HepG2 (cell line): ENCODE measurements around the gene AMBRA1. TPM values are rescaled to one million over a fixed set of nuclear protein-coding genes. Genes with fewer than 3 reads are reported as not detected.

Experiments used
- ARHGAP35 ChIP-seq: sonication (generic); formaldehyde crosslinking; IDR thresholded peaks from 2 replicates; pipeline ENCODE4 v1.9.0; 2022; ENCODE audit warnings: mild to moderate bottlenecking, inconsistent platforms, moderate library complexity, missing genetic modification reagents, borderline replicate concordance
- GABPA ChIP-seq, 2 experiments: IDR thresholded peaks; 2 replicates each; pipeline ENCODE4 v1.6.1; 2011 to 2016; ENCODE audit warnings: low read depth in 2 of 2, low read length in 1 of 2, missing biosample characterization in 1 of 2, missing genetic modification characterization in 1 of 2
- HOMEZ ChIP-seq: IDR thresholded peaks from 2 replicates; pipeline ENCODE4 v1.6.1; 2016; ENCODE audit warnings: low read depth
- HOXA3 ChIP-seq: sonication (generic); formaldehyde crosslinking; IDR thresholded peaks from 2 replicates; pipeline ENCODE4 v1.5.0; 2020; ENCODE audit warnings: missing genetic modification reagents
- MED1 ChIP-seq: sonication (generic); formaldehyde crosslinking; IDR thresholded peaks from 2 replicates; pipeline ENCODE4 v1.4.0; 2020; ENCODE audit warnings: missing genetic modification reagents
- SAP130 ChIP-seq: IDR thresholded peaks from 2 replicates; pipeline ENCODE4 v1.6.1; 2016; ENCODE audit warnings: low read depth
- polyA plus RNA-seq, 8 experiments: library from polyadenylated mRNA; depleted of rRNA in 3 of 8; stranded (reverse) in 7 of 8; unstranded in 1 of 8; fragments of >200 nt; fragmentation: Illumina TruSeq in 4 of 8; extraction: Trizol in 4 of 8; gene quantifications; 2 replicates each; pipeline versions ENCODE4 v1.2.1 to v1.2.3, GENCODE V29; 2011 to 2016; ENCODE audit warnings: low read depth in 4 of 8, missing spikeins in 1 of 8, mixed read lengths in 1 of 8; ENCODE audit not compliant: insufficient read depth in 1 of 8
- total RNA-seq, 5 experiments: library from RNA; depleted of rRNA; stranded (reverse); fragments of >200 nt; fragmentation: Illumina TruSeq; extraction: Trizol; gene quantifications; 2 replicates each; pipeline ENCODE4 v1.2.3, GENCODE V29; 2016; ENCODE audit warnings: low read depth in 1 of 5
- TF ChIP-seq, protein P1 (sequence below): sonication (generic); formaldehyde crosslinking; conservative IDR thresholded peaks from 2 replicates; pipeline ENCODE4 v1.4.0; 2020; ENCODE audit warnings: mild to moderate bottlenecking, missing genetic modification reagents, moderate library complexity
- TF ChIP-seq, protein P2 (sequence below): sonication (generic); formaldehyde crosslinking; conservative IDR thresholded peaks from 2 replicates; pipeline ENCODE4 v1.4.0; 2020; ENCODE audit warnings: missing genetic modification reagents
- TF ChIP-seq, protein P3 (sequence below): sonication (generic); formaldehyde crosslinking; IDR thresholded peaks from 2 replicates; pipeline ENCODE4 v1.4.0; 2020; ENCODE audit warnings: mild to moderate bottlenecking, missing genetic modification reagents
- TF ChIP-seq, protein P4 (sequence below): sonication (generic); formaldehyde crosslinking; IDR thresholded peaks from 2 replicates; pipeline ENCODE4 v1.8.0; 2022; ENCODE audit warnings: mild to moderate bottlenecking, missing genetic modification reagents, moderate library complexity

The AMBRA1 gene
- total and polyA plus RNA-seq, 2 of the 13 experiments (the other 11 are each of a cell fraction or from before 2014, with no cell fraction given) = 15.7 to 26.0 TPM

- TF ChIP-seq, protein P1, sequence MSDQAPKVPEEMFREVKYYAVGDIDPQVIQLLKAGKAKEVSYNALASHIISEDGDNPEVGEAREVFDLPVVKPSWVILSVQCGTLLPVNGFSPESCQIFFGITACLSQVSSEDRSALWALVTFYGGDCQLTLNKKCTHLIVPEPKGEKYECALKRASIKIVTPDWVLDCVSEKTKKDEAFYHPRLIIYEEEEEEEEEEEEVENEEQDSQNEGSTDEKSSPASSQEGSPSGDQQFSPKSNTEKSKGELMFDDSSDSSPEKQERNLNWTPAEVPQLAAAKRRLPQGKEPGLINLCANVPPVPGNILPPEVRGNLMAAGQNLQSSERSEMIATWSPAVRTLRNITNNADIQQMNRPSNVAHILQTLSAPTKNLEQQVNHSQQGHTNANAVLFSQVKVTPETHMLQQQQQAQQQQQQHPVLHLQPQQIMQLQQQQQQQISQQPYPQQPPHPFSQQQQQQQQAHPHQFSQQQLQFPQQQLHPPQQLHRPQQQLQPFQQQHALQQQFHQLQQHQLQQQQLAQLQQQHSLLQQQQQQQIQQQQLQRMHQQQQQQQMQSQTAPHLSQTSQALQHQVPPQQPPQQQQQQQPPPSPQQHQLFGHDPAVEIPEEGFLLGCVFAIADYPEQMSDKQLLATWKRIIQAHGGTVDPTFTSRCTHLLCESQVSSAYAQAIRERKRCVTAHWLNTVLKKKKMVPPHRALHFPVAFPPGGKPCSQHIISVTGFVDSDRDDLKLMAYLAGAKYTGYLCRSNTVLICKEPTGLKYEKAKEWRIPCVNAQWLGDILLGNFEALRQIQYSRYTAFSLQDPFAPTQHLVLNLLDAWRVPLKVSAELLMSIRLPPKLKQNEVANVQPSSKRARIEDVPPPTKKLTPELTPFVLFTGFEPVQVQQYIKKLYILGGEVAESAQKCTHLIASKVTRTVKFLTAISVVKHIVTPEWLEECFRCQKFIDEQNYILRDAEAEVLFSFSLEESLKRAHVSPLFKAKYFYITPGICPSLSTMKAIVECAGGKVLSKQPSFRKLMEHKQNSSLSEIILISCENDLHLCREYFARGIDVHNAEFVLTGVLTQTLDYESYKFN (CRISPR knock-in tag) = peak; percentile 51
- TF ChIP-seq SAP130 (CRISPR knock-in tag) (peak; percentile 38; the same call in 1 of the 2 replicates), ARHGAP35 (CRISPR knock-in tag) (no peak), HOXA3 (CRISPR knock-in tag) (peak; percentile 27; the same call in 1 of the 2 replicates), HOMEZ (CRISPR knock-in tag) (peak; percentile 34; the same call in 1 of the 2 replicates), MED1 (no peak), GABPA (IDR thresholded peaks at IDR 0.05; ENCODE audit: low read depth, low read length) (no peak), GABPA (CRISPR knock-in tag; IDR thresholded peaks at IDR 0.05; ENCODE audit: low read depth) (no peak)
- TF ChIP-seq, protein P2, sequence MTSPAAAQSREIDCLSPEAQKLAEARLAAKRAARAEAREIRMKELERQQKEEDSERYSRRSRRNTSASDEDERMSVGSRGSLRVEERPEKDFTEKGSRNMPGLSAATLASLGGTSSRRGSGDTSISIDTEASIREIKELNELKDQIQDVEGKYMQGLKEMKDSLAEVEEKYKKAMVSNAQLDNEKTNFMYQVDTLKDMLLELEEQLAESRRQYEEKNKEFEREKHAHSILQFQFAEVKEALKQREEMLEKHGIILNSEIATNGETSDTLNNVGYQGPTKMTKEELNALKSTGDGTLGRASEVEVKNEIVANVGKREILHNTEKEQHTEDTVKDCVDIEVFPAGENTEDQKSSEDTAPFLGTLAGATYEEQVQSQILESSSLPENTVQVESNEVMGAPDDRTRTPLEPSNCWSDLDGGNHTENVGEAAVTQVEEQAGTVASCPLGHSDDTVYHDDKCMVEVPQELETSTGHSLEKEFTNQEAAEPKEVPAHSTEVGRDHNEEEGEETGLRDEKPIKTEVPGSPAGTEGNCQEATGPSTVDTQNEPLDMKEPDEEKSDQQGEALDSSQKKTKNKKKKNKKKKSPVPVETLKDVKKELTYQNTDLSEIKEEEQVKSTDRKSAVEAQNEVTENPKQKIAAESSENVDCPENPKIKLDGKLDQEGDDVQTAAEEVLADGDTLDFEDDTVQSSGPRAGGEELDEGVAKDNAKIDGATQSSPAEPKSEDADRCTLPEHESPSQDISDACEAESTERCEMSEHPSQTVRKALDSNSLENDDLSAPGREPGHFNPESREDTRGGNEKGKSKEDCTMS = no peak
- TF ChIP-seq, protein P3, sequence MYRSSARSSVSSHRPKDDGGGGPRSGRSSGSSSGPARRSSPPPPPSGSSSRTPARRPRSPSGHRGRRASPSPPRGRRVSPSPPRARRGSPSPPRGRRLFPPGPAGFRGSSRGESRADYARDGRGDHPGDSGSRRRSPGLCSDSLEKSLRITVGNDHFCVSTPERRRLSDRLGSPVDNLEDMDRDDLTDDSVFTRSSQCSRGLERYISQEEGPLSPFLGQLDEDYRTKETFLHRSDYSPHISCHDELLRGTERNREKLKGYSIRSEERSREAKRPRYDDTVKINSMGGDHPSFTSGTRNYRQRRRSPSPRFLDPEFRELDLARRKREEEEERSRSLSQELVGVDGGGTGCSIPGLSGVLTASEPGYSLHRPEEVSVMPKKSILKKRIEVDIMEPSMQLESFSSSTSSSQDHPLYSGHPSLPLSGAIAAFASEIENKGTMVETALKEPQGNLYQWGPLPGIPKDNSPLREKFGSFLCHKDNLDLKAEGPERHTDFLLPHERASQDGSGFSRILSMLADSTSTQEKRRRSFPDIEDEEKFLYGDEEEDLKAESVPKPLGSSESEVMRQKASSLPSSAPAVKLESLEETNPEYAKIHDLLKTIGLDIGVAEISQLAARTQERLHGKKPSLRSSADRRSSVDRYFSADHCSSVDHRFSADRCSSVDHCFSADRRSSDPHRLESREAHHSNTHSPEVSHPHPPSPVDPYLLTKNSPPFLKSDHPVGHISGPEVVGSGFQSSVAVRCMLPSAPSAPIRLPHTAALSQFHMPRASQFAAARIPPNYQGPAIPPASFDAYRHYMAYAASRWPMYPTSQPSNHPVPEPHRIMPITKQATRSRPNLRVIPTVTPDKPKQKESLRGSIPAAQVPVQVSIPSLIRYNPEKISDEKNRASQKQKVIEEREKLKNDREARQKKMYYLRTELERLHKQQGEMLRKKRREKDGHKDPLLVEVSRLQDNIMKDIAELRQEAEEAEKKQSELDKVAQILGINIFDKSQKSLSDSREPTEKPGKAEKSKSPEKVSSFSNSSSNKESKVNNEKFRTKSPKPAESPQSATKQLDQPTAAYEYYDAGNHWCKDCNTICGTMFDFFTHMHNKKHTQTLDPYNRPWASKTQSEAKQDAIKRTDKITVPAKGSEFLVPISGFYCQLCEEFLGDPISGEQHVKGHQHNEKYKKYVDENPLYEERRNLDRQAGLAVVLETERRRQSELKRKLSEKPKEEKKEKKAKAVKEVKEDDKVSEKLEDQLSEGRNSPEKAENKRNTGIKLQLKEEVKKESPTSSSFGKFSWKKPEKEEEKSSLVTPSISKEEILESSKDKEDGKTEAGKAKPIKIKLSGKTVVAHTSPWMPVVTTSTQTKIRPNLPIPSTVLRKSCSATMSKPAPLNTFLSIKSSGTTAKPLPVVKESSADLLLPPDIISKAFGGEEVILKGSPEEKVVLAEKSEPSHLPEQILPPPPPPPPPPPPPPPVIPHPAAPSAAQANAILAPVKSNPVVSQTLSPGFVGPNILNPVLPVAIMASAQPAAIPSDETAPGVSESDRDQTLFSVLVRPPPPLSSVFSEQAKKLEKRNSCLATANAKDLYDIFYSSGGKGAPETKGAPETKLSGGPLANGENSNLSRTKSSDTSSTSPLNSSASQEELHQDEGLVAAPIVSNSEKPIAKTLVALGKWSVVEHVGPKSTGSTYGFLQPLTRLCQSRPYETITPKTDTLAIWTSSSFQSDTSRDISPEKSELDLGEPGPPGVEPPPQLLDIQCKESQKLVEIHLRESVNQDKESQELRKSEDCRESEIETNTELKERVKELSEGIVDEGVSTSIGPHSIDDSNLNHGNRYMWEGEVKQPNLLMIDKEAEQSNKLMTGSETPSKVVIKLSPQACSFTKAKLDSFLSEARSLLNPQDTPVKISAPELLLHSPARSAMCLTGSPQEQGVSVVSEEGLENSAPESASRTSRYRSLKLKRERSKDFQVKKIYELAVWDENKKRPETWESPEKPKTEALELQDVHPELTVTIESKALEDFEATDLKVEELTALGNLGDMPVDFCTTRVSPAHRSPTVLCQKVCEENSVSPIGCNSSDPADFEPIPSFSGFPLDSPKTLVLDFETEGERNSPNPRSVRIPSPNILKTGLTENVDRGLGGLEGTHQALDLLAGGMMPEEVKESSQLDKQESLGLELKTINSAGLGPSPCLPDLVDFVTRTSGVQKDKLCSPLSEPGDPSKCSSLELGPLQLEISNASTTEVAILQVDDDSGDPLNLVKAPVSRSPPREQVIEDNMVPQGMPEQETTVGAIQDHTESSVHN = no peak
- TF ChIP-seq, protein P4, sequence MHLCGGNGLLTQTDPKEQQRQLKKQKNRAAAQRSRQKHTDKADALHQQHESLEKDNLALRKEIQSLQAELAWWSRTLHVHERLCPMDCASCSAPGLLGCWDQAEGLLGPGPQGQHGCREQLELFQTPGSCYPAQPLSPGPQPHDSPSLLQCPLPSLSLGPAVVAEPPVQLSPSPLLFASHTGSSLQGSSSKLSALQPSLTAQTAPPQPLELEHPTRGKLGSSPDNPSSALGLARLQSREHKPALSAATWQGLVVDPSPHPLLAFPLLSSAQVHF (CRISPR knock-in tag) = no peak
Measured at GRCh38 chr11:46504817-46505613, 88.8 kb downstream of the AMBRA1 start (continued).
